Activated T-helper 9 cell treated with anti-CD3 and anti-CD28 coated beads, Interleukin-2, amount 50 U/mL, for 16 hours (primary cell): ENCODE data around the gene BTC.
"Not testable (repeated sequence)": the region's sequence is repeated elsewhere in the genome, so short reads cannot be mapped to it uniquely, and the experiment has no call there.

Source experiments
- DNase-seq: peaks from one replicate; pipeline ENCODE4 v3.0.0-alpha.2; 2020; ENCODE audit warnings: low read depth

BTC gene

GRCh38 chr4:74794382-74795010 is at the start of gene BTC:
Gene BTC (minus strand): TSS chr4:74794523. CDS start chr4:74794325, 198 bp downstream.
- no peak for DNase-seq

GRCh38 chr4:74840936-74841509 is 46.7 kb upstream of the BTC start:
- DNase-seq, result no peak

- DNase-seq, result no peak
Measured at GRCh38 chr4:74838746-74839370, 44.5 kb upstream of the BTC start.

- no peak for DNase-seq
Measured at GRCh38 chr4:74830928-74831327, 36.6 kb upstream of the BTC start.

GRCh38 chr4:74823194-74823593 is 28.9 kb upstream of the BTC start:
- no peak for DNase-seq

GRCh38 chr4:74822603-74823002 is 28.3 kb upstream of the BTC start:
- no peak for DNase-seq

- DNase-seq, result no peak
Measured at GRCh38 chr4:74821541-74821940, 27.2 kb upstream of the BTC start.

- DNase-seq, result no peak
Measured at GRCh38 chr4:74814052-74814451, 19.7 kb upstream of the BTC start.

- not testable (repeated sequence) for DNase-seq
Measured at GRCh38 chr4:74812056-74812455, 17.7 kb upstream of the BTC start.

- no peak for DNase-seq
Measured at GRCh38 chr4:74805601-74806000, 11.3 kb upstream of the BTC start.

GRCh38 chr4:74800310-74800709 is 6.0 kb upstream of the BTC start:
- DNase-seq, result no peak

- DNase-seq, result no peak
Measured at GRCh38 chr4:74796631-74797030, 2.3 kb upstream of the BTC start.

- DNase-seq, result no peak
Measured at GRCh38 chr4:74793757-74794381, 454 bp downstream of the BTC start.

- no peak for DNase-seq
Measured at GRCh38 chr4:74790652-74791051, 3.7 kb downstream of the BTC start.

- DNase-seq, result no peak
Measured at GRCh38 chr4:74789518-74789917, 4.8 kb downstream of the BTC start.

GRCh38 chr4:74777531-74777930 is 16.8 kb downstream of the BTC start:
- no peak for DNase-seq

GRCh38 chr4:74772783-74773182 is 21.5 kb downstream of the BTC start:
- no peak for DNase-seq

GRCh38 chr4:74772106-74772505 is 22.2 kb downstream of the BTC start:
- no peak for DNase-seq

- DNase-seq, result no peak
Measured at GRCh38 chr4:74770226-74770910, 24.0 kb downstream of the BTC start.

GRCh38 chr4:74768857-74769525 is 25.3 kb downstream of the BTC start:
- no peak for DNase-seq

- DNase-seq, result no peak
Measured at GRCh38 chr4:74764119-74764518, 30.2 kb downstream of the BTC start.

GRCh38 chr4:74758551-74759145 is 35.7 kb downstream of the BTC start:
- DNase-seq, result no peak
